Type B pancreatic cell (in vitro differentiated cells): ENCODE measurements around the gene ARHGEF25. TPM values are rescaled to one million over a fixed set of nuclear protein-coding genes. Genes with fewer than 3 reads are reported as not detected.
"Not testable (repeated sequence)": the region's sequence is repeated elsewhere in the genome, so short reads cannot be mapped to it uniquely, and the experiment has no call there.

Source experiments
- DNase-seq: peaks from one replicate; pipeline ENCODE4 v3.0.0; 2021; ENCODE audit warnings: mixed read lengths; ENCODE audit not compliant: unreplicated experiment; ENCODE audit errors: extremely low spot score
- H3K27ac Mint-ChIP-seq: 2 replicates; pipeline ENCODE4 v1.8.0; 2021; ENCODE audit warnings: mild to moderate bottlenecking, mixed read lengths
- H3K27me3 Mint-ChIP-seq: 2 replicates; pipeline ENCODE4 v1.8.0; 2021; ENCODE audit warnings: mixed read lengths
- H3K36me3 Mint-ChIP-seq: 2 replicates; pipeline ENCODE4 v1.8.0; 2021; ENCODE audit warnings: mixed read lengths
- H3K4me1 Mint-ChIP-seq: one replicate; pipeline ENCODE4 v1.8.0; 2021; ENCODE audit warnings: mixed read lengths; ENCODE audit not compliant: unreplicated experiment
- H3K4me3 Mint-ChIP-seq: 2 replicates; pipeline ENCODE4 v1.8.0; 2021; ENCODE audit warnings: mild to moderate bottlenecking, mixed read lengths
- H3K9me3 Mint-ChIP-seq: 2 replicates; pipeline ENCODE4 v1.8.0; 2021; ENCODE audit warnings: mixed read lengths
- CTCF ChIP-seq: fragments of 200-600 bp; sonication (generic); conservative IDR thresholded peaks from 2 replicates; pipeline ENCODE4 v1.5.0; 2021; ENCODE audit warnings: antibody characterized with exemption, mild to moderate bottlenecking
- total RNA-seq: library from RNA; stranded (reverse); gene quantifications from 2 replicates; pipeline ENCODE4 v1.2.1, GENCODE V29; 2021; ENCODE audit warnings: low replicate concordance

Gene ARHGEF25
- total RNA-seq, 1 donor from 2014 or later: 34.6 TPM

- Mint-ChIP-seq H3K27ac (no peak overlapping the region), H3K4me3 (peak overlapping the region; percentile 72), H3K27me3 (peaks cover 72% of the 10 kb centered on the region), H3K4me1 (no peaks in the 10 kb centered on the region), H3K9me3 (no peaks in the 10 kb centered on the region), H3K36me3 (peaks cover 3% of the 10 kb centered on the region)
- DNase-seq: peak; percentile 65
- TF ChIP-seq CTCF: no peak
These were observed 20.4 kb downstream of the ARHGEF25 start for GRCh38 chr12:57631566-57632072.

GRCh38 chr12:57632073-57632957 is 21.1 kb downstream of the ARHGEF25 start:
- no peak for TF ChIP-seq CTCF
- Mint-ChIP-seq H3K9me3 (no peaks in the 10 kb centered on the region), H3K27ac (no peak overlapping the region), H3K27me3 (peaks cover 68% of the 10 kb centered on the region), H3K36me3 (no peaks in the 10 kb centered on the region), H3K4me3 (peak overlapping the region; percentile 84), H3K4me1 (no peaks in the 10 kb centered on the region)
- DNase-seq: peak; percentile 71

DNA sequence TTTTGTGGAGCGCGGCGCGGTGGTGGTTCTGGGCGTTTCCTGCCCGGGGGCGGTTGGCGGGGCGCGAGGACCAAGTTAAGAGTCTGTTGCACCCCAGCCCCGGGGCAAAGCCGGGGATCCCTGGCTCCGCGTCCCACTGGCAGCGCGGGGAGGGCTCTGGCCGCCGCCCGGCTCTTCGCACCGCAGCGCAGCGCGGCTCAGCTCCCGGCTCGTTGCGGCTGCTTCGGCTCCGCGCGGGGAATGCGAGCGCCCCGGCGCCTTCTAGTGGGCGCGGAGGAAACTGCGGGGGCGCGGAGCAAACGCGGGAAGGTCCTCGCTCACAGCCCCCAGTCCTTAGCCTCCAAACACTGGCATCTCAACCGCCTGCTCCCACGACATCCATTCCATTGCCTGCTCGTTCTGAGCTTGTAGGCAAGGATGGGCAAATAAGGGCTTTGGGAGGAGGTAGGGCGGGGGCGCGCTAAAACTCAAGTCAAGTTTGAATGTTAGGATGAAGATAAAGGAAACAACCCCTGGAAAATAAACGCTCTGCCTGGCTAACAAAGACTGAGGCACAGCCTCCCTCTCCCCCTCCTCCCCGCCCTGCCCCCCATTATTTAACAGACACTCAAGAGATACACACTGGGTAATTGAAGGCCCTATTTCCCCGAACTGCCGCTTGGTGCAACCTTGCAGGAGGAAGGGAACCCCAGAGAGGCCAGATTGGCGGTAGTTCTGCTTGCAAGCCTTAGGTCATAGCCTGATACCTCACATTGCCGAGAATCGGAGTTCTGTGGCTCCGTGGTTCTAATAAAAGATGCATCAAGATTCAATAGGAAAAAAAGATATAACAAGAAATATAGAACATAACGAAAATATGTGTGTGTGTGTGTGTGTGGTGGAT is 22.0 kb downstream of the ARHGEF25 start, which contains the start of gene B4GALNT1:
Gene B4GALNT1 (minus strand): TSS at position 244 of the 883 bp plus-strand sequence. CDS start 1,069 bp downstream, outside the sequence.
- Mint-ChIP-seq H3K36me3 (no peaks in the 10 kb centered on the region), H3K9me3 (no peaks in the 10 kb centered on the region), H3K27me3 (peaks cover 70% of the 10 kb centered on the region), H3K4me3 (peak within 1 kb of the TSS; percentile 84), H3K4me1 (no peaks in the 10 kb centered on the region), H3K27ac (no peak within 1 kb of the TSS)
- TF ChIP-seq CTCF: peak; percentile 90
- peak; percentile 83 for DNase-seq

GRCh38 chr12:57636731-57637130 is 25.5 kb downstream of the ARHGEF25 start:
- peaks cover 67% of the 10 kb centered on the region for H3K27me3 Mint-ChIP-seq
- DNase-seq, H3K4me3 Mint-ChIP-seq, H3K9me3 Mint-ChIP-seq, H3K36me3 Mint-ChIP-seq, H3K27ac Mint-ChIP-seq, H3K4me1 Mint-ChIP-seq: not testable (repeated sequence)

GRCh38 chr12:57637364-57637763 is 26.1 kb downstream of the ARHGEF25 start:
- no peak for DNase-seq
- H3K9me3 Mint-ChIP-seq: no peaks in the 10 kb centered on the region
- H3K36me3 Mint-ChIP-seq: no peaks in the 10 kb centered on the region
- H3K27me3 Mint-ChIP-seq: peaks cover 68% of the 10 kb centered on the region
- no peaks in the 10 kb centered on the region for H3K4me1 Mint-ChIP-seq
- no peak overlapping the region for H3K27ac Mint-ChIP-seq
- TF ChIP-seq CTCF: peak; percentile 36
- no peak overlapping the region for H3K4me3 Mint-ChIP-seq
